ENCODE results near the gene EIF5B. TPM values are rescaled to one million over a fixed set of nuclear protein-coding genes. Genes with fewer than 3 reads are reported as not detected.
"Not testable (repeated sequence)": the region's sequence is repeated elsewhere in the genome, so short reads cannot be mapped to it uniquely, and the experiment has no call there.

The EIF5B gene
- total RNA-seq, 2 donors from 2014 or later = 22.7 to 44.1 TPM

DNA sequence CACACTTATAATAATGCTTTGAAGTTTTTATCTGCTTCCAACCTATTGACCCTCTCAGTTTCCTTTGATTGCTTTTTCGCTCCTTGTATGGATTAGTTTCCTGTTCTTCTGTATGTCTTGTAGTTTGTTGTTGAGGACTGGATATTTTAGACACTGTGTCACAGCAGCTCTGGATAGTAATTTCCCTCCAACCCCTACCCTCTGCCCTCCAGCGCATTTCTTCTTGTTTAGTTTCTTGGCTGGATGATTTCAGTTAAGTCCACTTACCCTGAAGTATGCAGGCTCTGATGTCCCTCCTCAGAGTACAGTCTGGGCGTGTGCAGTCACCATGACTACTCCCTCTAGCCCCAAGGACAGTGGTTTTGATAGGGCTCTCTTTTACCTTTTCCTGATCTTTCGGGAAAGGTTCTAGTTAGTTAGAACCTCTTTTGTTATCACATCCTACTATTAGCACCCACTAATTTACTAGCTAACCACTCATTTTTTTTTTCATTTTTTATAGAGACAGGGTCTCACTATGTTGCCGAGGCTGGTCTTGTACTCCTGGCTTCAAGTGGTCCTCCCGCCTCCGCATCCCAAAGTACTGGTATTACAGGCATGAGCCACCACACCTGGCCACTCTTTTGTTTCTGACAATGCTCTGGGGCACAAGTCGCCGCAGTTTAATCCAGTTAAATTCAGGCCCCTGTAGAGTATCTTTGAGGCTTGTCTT is 19.9 kb upstream of the EIF5B start:
- DNase-seq (ENCODE audit: low spot score) (no peak), ATAC-seq (ENCODE audit: insufficient number of reproducible peaks, low FRiP score, low read depth) (no peak)
- H3K9me3 ChIP-seq = no peaks in the 10 kb centered on the region
- TF ChIP-seq, protein P1, sequence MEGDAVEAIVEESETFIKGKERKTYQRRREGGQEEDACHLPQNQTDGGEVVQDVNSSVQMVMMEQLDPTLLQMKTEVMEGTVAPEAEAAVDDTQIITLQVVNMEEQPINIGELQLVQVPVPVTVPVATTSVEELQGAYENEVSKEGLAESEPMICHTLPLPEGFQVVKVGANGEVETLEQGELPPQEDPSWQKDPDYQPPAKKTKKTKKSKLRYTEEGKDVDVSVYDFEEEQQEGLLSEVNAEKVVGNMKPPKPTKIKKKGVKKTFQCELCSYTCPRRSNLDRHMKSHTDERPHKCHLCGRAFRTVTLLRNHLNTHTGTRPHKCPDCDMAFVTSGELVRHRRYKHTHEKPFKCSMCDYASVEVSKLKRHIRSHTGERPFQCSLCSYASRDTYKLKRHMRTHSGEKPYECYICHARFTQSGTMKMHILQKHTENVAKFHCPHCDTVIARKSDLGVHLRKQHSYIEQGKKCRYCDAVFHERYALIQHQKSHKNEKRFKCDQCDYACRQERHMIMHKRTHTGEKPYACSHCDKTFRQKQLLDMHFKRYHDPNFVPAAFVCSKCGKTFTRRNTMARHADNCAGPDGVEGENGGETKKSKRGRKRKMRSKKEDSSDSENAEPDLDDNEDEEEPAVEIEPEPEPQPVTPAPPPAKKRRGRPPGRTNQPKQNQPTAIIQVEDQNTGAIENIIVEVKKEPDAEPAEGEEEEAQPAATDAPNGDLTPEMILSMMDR (IDR thresholded peaks at IDR 0.05) = no peak
- H3K27me3 ChIP-seq (replicated peaks; ENCODE audit: insufficient read depth) = no peaks in the 10 kb centered on the region
- H3K27ac ChIP-seq = no peak overlapping the region
- H3K36me3 ChIP-seq = peaks cover 17% of the 10 kb centered on the region
- H3K4me3 ChIP-seq = no peak overlapping the region
- no peaks in the 10 kb centered on the region for H3K4me1 ChIP-seq (ENCODE audit: control insufficient read depth in 1 of 2, low read depth in 2 of 2)

DNA sequence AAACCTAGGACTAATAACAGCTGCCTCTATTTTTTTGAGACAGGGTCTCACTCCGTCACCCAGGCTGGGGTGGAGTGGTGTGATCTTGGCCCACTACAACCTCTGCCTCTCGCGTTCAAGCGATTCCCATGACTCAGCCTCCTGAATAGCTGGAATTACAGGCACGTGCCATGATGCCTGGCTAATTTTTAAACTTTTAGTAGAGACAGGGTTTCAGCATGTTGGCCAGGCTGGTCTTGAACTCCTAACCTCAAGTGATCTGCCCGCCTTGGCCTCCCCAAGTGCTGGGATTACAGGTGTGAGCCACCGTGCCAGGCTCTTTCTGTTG is 19.4 kb upstream of the EIF5B start:
- not testable (repeated sequence) for DNase-seq (ENCODE audit: low spot score); ATAC-seq (ENCODE audit: insufficient number of reproducible peaks, low FRiP score, low read depth); H3K4me1 ChIP-seq (ENCODE audit: control insufficient read depth in 1 of 2, low read depth in 2 of 2); H3K27me3 ChIP-seq (replicated peaks; ENCODE audit: insufficient read depth); H3K4me3 ChIP-seq; H3K9me3 ChIP-seq; H3K27ac ChIP-seq
- peaks cover 17% of the 10 kb centered on the region for H3K36me3 ChIP-seq

DNA sequence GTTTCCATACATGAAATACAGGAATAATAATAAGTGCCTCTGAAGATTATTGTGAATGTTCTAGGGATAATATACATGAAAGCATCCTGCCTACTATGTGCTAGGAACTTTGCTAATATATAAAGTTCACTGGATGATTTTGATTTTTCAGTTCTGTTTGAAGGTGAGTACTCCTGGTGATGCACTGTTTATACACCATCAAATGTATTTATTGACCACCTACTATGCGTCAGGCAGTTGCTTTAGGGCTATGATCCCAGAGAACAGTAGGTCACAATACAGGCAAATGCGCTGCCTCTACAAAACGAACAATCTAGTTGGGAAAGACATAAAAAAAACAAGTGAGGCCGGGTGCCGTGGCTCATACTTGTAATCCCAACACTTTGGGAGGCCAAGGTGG is 11.8 kb upstream of the EIF5B start:
- H3K36me3 ChIP-seq = peaks cover 16% of the 10 kb centered on the region
- peak overlapping the region in 1 of 2 donors; percentile 72 for H3K27ac ChIP-seq

DNA sequence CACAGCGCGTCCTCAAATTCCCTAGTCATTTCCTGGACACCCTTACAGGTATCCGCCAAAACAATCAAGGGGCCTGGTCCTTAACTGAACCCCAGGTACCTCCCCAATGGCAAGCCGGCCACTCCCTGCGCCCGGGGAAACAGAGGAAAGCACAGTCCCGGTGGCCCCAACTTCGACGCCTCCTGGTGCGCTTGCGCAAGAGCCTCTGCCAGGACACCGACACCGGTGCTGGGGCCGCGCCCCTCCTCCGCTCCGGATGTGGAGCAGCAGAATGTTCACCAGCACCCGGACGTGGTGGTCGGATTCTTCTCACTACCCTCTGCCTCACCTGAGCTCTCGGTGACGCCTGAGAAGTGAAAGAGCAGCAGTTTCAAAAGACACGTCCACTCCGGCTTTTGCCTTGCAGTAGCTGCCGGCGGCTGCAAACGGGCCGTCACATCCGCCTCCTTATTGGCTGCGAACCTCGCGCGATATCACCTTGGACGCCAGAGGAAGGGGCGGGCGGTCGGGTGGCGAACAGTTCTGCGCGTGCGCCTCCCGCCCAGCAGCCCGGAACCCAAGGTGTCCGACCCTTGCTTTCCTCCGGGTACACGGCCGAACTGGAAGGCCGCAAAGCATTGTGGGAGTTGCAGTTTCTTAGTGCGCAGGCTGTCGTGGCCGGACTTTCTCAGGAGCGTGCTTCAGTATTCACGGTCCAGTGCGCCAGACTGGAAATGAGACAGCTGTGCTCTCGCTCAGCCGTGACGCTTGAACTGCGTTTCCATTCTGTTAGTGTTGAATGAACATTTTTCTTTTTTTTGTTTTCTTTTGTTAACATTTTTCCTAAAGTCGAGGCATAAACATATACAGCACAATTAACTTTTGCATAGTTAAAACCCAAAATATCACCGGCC is 1.0 kb upstream of the EIF5B start, which contains the start of gene TXNDC9:
Gene TXNDC9 (minus strand): TSS at position 423 of the 893 bp plus-strand sequence. CDS start 3,123 bp downstream, outside the sequence.
- Histone ChIP-seq H3K27me3 (replicated peaks; ENCODE audit: insufficient read depth) (no peaks in the 10 kb centered on the region), H3K9me3 (no peaks in the 10 kb centered on the region), H3K36me3 (no peaks in the 10 kb centered on the region), H3K4me3 (peak within 1 kb of the TSS; percentile 93), H3K27ac (peak within 1 kb of the TSS; percentile 82 to 94), H3K4me1 (ENCODE audit: control insufficient read depth in 1 of 2, low read depth in 2 of 2) (peaks cover 26 to 42% of the 10 kb centered on the region in 2 donors)
- ATAC-seq (ENCODE audit: insufficient number of reproducible peaks, low FRiP score, low read depth) = peak; percentile 91
- peak; percentile 97 for DNase-seq (ENCODE audit: low spot score)
- TF ChIP-seq, protein P1 (IDR thresholded peaks at IDR 0.05) = no peak

More for the DNA sequence above, 11.8 kb upstream of the EIF5B start:
- no peaks in the 10 kb centered on the region for H3K9me3 ChIP-seq
- H3K4me1 ChIP-seq (ENCODE audit: control insufficient read depth in 1 of 2, low read depth in 2 of 2) = peaks cover 0 to 10% of the 10 kb centered on the region in 2 donors
- TF ChIP-seq, protein P1 (IDR thresholded peaks at IDR 0.05) = no peak
- H3K27me3 ChIP-seq (replicated peaks; ENCODE audit: insufficient read depth) = no peaks in the 10 kb centered on the region
- ATAC-seq (ENCODE audit: insufficient number of reproducible peaks, low FRiP score, low read depth) (no peak), DNase-seq (ENCODE audit: low spot score) (no peak)
- H3K4me3 ChIP-seq = no peak overlapping the region

DNA sequence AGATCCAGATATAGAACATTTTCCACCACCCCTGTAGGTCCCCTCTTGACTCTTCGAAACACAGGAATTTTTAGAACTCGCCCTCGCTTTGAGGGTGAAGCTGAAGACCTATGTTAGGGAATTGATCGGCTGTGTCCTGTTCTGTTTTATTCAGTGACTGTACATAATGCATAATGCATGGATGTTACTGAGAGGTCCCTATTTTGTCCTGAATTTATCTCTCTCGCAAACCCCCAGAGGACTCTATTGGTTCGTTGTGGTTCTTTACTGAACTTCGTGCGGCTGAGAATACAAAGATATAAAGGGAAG is 431 bp upstream of the EIF5B start:
- H3K27ac ChIP-seq = peak overlapping the region; percentile 81 to 94
- no peaks in the 10 kb centered on the region for H3K9me3 ChIP-seq
- peaks cover 26 to 42% of the 10 kb centered on the region in 2 donors for H3K4me1 ChIP-seq (ENCODE audit: control insufficient read depth in 1 of 2, low read depth in 2 of 2)
- H3K27me3 ChIP-seq (replicated peaks; ENCODE audit: insufficient read depth) = no peaks in the 10 kb centered on the region
- no peaks in the 10 kb centered on the region for H3K36me3 ChIP-seq
- DNase-seq (ENCODE audit: low spot score) = no peak
- peak overlapping the region; percentile 93 for H3K4me3 ChIP-seq
- ATAC-seq (ENCODE audit: insufficient number of reproducible peaks, low FRiP score, low read depth) = no peak
- TF ChIP-seq, protein P1 (IDR thresholded peaks at IDR 0.05) = no peak

Measured in thoracic aorta (tissue), 2 donors.